ENCODE results near the gene RNF126.
A peak's percentile ranks its signal among the peaks of the same experiment; 100 is the strongest.
"Not testable (repeated sequence)": the region's sequence is repeated elsewhere in the genome, so short reads cannot be mapped to it uniquely, and the experiment has no call there.

Gene RNF126

DNA sequence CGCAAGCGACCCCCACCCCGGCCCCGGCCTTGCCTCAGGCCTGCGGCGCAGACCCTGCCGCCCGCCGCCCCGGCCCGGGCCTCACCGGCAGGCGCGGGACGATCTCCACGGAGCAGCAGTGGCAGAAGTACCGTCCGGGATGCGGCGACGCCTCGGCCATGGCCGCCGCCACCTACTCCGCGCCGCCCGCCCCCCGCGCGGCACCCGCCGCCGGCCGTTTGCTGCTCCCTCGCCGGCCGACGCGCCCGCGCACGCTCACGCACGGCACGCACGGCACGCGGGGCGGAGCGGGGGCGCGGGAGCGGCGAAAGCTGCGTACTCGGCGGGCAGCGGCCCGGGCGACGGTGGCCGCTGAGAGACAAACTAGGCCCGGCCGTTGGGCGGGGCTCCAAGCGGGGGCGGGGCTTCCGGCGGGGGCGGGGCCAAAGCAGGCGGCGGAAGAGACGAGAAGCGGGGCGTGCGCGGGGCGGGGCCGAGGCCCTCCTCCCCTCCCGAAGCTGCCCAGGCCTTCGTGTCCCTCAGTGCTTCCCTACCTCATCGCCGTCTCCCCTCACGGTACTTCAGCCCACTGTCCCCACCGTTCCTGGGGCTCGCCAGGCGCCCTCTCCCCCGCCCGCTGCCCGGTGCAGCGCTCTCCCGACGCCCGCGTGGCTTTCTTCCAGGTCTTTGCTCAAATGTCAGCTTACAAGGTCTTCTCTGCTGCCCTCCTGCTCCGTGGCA is at the start of gene RNF126:
RNF126 (minus strand) TSS at position 253 of the 720 bp plus-strand sequence; CDS start at position 160, 93 bp downstream.
- DNase-seq (ENCODE audit: low read depth) = peak; percentile 93

DNA sequence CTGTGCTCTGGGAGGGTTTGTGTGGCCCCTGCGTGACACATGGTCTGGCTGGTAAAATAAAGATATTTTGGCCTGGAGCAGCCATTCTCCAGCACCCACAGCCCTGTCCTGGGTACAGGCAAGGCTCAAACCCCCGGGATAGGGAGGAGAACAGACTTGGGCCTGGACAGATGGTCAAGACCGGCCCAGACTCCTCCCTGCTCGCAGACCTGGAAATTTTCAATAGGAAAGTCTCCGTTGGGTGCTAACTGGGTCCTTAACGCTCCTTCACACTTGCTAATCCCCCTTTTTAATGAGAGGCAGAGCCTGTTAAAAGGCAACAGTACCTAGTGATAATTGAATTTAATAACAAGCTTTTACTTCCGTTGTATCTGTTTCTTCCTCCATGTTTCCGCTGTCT is 48.2 kb upstream of the RNF126 start:
- no peak for DNase-seq (ENCODE audit: low read depth)

DNA sequence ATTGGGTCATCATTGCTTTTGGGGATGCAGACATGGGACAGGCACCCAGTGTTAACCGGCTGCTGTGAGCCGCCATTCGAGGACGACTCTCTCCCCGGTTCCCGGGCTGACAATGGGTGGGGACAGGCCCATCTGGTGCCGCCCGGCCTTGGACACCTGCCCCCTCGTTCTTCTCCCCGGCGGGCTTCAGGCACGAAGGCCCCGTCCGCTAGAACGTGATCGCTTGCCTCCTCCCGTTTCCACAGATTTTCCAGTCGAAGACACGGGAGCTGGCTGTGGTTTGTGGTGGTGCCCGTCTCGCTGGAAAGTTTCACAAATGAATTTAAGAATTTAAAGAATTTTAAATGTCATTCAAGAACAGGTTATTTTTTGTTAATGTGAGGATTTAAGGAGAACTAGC is 47.8 kb upstream of the RNF126 start:
- DNase-seq (ENCODE audit: low read depth) = no peak

DNA sequence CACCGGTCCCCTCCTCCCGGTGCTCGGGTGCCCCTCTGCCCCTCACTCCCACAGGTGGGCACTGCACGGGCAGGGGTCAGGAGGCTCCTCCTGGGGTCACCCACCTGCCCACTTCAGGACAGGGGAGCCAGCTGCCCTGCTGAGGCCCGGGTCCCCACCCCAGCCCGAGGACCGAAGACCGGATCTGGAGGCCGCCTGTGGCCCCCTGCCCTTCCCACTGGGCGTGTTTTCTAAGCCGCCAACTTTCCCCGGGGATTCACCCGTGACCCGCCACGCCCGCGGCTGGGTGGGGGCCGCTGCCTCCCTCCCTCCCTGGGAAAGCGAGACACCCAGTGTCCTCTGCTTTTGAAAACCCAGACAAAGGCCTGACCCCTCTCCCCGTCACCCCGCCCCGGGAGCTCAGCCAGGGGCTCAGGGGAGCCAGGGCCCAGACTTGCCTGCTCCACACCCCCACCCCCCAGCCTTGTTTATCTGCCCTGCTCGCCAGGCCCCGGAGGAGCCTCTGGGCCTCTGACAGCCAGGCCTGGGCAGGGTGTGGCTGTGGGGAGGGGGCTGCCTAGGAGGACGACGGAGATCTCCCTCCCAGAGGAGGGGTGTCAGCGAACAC is 47.1 kb upstream of the RNF126 start:
- DNase-seq (ENCODE audit: low read depth) = no peak

DNA sequence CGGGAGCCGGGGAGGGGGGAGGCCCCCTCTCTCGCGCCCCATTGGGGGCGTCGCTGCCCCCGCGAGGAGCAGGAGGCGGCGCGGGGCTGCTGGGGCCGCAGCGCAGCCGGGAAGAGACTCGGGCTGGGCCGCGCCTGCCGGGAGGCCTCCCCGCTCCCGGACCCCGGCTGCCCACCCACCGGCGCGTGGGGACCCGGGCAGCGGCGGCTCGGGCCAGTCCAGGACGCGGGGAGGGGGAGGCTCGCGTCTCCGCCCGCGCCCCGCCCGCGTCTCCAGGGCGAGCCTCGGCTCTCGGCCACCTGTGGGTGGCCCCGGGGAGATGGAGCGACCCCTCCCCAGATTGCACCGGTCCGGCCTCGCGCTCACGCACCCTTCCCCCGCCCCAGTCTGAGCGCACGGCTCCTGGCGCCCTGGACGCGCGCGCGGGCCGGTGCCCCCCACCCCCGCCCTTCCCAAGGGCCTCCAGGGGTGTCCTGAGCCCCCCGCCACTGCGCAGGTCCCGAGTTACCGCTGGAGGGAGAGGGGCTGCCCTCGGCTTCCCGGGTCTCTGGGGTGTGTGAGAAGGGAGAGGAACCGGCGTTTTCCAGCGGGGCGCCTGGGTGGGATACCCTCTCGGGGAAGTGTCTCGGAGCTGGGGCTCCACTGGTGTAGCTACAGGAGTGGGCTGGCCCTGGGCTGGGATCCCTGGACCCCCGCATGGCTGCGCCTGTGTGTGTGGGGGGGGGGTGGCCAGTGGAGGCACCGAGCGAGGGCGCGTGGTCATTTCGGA is 46.4 kb upstream of the RNF126 start:
- DNase-seq (ENCODE audit: low read depth) = no peak

DNA sequence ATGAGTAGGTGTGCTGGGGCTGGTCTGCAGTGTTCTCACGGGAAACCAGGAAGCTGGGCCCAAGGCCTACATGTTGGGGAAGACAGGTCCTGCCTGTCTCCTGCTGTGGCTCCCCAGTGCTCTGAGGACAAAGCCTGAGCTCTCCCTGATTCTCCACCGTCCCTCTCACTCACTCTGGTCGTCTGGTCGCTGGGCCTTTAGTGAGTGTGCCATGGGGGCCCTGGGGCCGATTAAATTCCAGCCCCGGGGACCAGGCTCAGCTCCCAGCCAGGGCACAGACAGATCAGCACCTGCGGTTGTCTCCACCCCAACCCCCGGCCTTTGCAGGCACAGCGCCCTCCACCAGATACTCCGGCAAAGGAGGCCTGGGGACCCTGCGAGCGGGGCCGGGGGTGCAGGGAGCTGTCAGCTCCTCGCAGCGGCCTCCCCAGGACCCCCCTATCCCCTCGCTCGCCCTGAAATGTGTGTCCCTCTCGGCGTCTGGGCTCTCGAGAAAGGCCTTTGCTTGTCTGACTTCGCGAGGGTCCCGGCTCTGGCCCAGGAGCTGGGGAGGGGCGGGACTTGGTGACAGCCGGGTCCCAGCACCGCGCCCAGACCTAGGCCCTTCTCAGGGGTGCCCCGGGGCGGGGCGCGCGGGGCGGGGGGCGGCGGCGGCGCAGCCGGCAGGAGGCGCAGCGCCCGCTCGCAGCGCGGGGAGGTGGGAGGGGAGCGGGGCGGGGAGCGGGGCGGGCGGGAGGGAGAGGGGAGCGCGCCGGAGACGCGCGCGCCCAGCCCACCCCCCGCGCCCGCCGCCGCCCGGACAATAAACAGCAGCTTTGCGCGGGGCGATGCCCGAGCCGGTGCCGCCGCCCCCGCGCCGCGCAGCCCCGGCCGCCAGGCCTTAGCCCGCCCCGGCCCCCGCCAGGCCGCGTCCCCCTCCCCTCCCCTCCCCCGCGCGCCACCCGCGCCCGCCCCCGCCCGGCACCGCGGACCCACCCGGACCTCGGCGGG is 45.4 kb upstream of the RNF126 start, which contains the start of gene PALM:
PALM (plus strand) TSS at position 782 of the 990 bp plus-strand sequence. CDS start 212 bp downstream, outside the sequence.
- no peak for DNase-seq (ENCODE audit: low read depth)

DNA sequence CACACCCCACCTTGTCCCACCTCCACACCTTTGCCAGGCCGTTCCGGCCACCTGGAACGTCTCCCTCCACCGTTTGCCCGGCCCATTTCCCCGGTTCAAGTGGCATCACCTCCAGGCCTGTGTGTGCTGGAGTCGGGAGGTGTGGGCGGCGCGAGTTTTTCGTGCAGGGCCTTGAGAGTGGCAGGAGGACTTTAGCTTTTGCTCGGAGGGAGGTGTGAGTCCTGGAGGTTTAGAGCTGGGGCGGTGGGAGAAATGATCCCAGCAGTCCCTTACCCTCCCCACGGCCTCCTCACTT is 41.4 kb upstream of the RNF126 start:
- DNase-seq (ENCODE audit: low read depth) = no peak

DNA sequence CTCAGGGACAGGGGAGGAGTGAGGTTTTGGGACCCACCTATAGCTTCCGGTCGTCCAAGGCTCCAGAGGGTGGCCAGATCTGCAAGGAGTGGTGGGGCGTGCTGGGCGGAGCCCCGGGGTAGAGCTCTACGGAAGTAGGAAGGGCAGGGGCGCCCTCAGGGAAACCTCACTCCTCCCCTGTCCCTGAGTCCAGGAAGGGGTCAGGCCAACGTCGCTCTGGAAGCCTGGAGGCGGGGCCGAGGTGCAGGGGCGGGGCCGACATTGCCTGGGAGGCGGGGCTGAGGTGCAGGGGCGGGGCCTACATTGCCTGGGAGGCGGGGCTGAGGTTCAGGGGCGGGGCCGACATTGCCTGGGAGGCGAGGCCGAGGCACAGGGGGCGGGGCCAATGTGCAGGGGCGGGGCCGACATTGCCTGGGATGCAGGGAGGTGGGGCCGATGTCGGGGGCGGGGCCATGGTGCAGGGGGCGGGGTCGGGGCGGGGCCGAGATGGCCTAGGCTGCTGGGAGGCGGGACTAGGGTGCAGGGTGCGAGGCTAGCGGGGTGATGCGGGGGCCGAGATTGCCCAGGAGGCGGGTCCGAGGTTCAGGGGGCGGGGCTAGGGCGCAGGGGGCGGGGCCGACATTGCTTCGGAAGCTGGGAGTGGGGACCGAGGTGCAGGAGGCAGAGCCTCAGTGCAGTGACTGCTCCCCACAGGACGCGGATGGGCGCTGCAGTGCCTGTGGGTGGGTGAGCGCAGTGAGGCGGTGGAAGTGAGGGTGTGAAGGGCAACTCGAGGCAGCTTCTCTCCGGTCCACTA is 40.8 kb upstream of the RNF126 start:
- DNase-seq (ENCODE audit: low read depth) = peak; percentile 57

DNA sequence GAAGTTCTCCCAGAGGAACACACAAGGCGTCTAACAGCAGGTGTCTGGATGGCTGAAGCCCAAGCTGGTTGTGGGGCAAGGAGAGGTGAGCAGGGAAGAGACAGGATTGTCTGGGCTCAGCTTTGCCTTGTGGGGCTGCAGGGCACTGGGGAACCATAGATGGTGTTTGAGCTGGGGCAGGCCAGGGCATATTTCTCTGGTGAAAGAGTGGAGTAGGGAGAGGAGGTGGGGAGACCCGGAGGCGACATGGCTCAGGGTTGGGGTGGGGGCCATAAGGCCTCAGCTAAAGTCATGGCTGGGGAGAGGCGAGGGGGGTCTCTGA is 40.3 kb upstream of the RNF126 start:
- no peak for DNase-seq (ENCODE audit: low read depth)

DNA sequence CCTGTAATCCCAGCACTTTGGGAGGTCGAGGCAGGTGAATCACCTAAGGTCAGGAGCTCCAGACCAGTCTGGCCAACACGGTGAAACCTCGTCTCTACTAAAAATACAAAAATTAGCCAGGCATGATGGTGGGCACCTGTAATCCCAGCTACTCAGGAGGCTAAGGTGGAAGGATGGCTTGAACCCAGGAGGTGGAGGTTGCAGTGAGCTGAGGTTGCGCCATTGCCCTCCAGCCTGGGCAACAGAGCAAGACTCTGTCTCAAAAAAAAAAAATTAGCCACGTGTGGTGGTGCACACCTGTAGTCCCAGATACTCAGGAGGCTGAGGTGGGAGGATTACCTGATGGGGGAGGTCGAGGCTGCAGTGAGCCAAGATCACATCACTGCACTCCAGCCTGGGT is 39.8 kb upstream of the RNF126 start:
- not testable (repeated sequence) for DNase-seq (ENCODE audit: low read depth)

DNA sequence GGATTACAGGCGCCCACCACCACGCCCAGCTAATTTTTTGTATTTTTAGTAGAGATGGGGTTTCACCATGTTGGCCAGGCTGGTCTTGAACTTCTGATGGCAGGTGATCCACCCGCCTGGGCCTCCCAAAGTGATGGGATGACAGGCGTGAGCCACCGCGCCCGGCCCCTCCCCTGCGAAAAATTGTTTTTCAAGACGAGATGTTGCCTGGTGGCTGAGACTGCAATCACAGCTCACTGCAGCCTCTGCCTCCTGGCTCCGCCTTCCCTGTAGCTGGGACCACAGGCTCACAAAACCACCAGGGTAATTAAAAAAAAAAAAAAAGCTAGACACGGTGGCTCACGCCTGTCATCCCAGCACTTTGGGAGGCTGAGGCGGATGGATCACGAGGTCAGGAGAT is 36.9 kb upstream of the RNF126 start:
- DNase-seq (ENCODE audit: low read depth) = not testable (repeated sequence)

DNA sequence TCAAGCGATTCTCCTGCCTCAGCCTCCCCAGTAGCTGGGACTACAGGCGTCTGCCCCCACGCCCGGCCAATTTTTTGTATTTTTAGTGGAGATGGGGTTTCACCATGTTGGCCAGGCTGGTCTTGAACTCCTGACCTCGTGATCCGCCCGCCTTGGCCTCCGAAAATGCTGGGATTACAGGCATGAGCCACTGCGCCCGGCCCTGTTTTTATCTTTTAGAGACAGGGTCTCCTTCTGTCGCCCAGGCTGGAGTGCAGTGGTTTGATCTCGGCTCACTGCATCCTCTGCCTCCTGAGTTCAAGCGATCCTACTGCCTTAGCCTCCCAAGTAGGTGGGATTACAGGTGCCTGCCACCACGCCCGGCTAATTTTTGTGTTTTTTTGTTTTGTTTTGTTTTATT is 35.5 kb upstream of the RNF126 start:
- DNase-seq (ENCODE audit: low read depth) = not testable (repeated sequence)

DNA sequence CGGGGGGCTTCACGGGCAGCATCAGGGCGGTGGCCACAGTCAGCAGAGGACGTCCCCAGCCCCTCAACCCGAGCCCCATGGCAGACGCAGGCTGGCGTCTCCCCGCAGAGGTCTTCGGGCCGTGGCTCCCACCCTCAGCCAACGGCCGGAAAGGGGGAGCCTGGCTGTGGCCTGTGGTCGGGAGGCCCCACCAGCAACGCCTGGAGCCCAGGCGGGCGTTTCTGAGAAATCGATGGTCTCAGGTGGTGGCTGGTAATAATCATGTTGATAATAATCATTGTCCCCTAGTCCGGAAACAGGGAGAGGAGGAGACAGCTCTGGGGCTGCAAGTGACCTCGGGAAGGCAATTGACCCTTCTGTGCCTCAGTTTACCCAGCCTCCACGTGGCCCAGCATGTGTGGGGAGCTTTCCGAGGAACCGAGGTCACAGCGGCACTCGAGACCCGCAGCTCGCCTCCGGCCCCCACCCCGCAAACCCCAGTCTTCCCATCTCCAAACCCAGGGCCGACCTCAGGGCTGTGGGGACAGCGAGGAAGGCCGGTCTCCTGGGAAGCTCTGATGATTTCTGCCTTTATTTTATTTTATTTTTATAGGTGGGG is 32.4 kb upstream of the RNF126 start, which contains the start of gene PRSS57:
PRSS57 (minus strand) TSS at position 101 of the 598 bp plus-strand sequence; CDS start at position 79, 22 bp downstream.
- no peak for DNase-seq (ENCODE audit: low read depth)

DNA sequence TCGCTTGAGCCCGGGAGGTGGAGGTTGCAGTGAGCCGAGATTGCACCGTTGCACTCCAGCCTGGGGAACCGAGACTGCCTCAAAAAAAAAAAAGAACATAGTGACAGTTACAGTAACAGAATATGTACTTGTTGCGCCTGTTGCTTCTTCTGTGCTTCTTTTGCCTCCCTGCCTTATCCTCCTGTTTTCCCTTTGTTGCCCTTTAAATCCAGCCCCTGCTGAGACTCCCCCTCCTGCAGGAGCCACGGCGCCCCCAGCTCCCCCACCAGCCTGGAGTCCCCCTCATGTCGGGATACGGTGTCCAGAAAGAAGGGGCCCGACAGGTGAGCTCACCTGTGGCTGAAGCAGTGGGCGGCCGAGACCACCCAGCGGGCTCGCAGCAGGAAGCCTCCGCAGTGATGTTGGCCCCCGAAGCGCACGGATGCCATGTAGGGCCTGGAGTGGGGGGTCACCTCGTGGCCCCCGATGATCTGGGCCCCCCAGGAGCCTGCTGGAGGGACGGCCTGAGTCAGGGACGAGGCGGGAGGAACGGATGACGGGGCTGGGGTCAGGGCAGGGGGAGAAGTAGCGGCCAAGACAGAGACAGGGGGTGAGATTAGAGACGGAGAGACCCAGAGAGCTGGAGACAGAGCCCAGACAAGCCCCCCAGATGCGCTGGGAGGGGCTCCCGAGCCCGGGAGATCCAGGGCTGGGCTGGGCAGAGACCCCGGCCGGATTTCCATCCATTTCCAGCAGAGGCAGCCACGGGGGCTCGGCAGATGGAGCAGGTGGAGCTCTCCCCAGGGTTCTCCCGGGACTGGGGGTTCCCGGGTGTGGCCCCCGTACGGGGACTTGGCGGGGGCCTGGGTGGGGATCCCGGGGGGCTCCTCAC is 31.7 kb upstream of the RNF126 start:
- DNase-seq (ENCODE audit: low read depth) = no peak

DNA sequence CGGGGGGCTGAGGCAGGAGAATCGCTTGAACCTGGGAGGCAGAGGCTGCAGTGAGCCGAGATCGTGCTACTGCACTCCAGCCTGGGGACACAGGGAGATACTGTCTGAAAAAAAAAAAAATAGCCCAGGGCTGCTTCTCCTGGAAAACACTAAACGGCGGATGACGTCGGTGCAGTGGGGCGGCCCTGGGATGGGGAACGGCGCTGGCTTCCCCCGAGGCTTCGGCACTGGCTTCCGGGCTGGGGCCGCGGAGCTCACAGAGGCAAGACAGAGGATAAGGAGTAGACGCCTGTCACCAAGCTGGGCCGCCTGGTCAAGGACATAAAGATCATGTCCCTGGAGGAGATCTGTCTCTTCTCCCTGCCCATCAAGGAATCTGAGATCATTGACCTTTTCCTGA is 27.2 kb upstream of the RNF126 start:
- DNase-seq (ENCODE audit: low read depth) = no peak

DNA sequence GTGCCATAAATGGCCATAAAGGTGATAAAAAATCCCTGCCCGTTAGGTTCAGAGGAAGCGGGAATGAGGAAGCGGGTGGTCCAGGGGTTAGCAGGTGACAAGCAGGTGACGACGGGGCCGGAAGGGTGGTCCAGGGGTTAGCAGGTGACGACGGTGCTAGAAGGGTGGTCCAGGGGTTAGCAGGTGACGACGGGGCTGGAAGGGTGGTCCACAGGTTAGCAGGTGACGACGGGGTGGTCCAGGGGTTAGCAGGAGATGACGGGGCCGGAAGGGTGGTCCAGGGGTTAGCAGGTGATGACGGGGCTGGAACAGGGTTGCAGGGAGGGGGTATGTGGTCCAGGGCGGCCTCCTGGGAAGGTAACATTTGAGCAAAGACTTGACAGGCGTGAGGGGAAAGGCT is 26.0 kb upstream of the RNF126 start:
- DNase-seq (ENCODE audit: low read depth) = no peak

DNA sequence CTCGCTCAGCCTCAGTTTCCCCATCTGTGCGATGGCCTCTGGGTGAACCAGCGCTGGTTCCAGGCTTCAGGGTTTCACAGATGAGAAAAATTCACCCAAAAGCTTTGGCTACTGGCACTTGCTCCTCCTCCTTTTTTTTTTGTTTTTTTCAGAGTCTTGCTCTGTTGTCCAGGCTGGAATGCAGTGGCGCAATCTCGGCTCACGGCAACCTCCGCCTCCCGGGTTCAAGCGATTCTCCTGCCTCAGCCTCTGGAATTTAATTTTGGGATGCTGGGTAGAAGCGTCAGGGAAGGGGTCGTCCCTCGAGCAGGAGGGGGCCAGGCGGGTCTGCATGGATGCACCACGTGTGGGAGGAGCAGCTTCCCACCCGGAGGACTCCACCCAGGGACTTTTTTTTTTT is 25.2 kb upstream of the RNF126 start:
- DNase-seq (ENCODE audit: low read depth) = peak; percentile 27

DNA sequence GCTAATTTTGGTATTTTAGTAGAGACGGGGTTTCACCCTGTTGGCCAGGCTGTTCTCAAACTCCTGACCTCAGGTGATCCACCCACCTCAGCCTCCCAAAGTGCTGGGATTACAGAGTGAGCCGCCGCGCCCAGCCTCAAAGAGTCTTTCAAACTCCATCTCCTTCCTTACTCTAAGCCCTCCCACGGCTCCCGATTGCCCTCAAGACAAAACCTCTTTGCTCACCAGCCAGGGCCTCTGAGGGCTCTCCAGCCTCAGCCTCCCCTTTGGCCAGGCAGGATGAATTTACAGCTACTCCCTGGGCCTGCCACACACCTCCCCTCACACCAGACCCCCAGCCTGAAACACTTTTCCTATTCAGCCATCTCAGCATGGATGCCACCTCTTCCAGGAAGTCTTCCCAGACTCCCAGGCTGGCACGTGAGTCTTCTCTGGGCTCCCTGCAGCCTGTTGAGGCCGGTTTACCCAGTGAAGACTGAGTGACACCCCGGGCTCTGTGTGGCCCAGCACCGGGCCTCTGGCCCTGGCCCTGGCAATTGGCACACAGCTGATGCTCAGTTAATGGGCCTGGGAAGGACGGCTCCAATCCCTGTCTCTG is 24.7 kb upstream of the RNF126 start:
- no peak for DNase-seq (ENCODE audit: low read depth)

DNA sequence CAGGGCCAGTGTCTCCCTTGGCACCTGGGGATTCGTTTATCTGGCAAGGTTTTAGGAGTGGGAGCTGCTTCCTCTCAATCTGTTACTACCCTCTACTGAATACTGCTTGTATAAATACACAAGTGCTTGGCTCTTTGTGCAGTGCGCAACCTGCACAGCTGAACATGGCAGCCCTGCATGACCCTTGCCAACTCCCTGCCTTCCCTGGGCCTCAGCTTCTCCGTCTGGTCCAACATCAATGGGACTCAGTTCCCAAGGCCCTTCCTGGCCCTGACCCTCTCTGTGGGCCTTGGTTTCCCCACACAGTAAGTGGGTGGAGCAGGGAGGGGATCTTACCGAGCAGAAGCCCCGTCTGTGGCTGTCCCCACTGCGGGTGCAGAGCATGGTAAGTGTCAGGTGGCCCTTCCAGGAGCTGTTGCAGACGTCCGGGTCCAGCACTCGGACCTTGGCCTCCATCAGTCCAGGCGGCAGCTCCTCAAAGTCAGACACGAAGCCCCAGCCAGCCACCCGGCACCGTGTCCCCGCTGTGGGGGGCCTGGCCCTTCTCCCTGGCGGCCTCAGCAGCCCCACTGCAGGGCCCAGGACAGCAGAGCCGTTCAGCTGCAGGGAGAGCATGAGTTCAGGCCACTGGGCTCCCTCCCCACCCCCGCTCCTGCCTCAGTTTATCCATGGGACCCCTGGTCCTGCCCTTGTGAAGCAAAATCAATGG is 23.7 kb upstream of the RNF126 start:
- DNase-seq (ENCODE audit: low read depth) = no peak
